Measurements from ENCODE around the gene TARDBP.
"Not testable (repeated sequence)": the region's sequence is repeated elsewhere in the genome, so short reads cannot be mapped to it uniquely, and the experiment has no call there.

Gene TARDBP

GRCh38 chr1:11072216-11072917 lies 59.9 kb downstream of the TARDBP start:
- H3K4me3 ChIP-seq (ENCODE audit: control insufficient read depth, low read depth, low read length): no peak overlapping the region
- no peak for DNase-seq (ENCODE audit: low read depth)
- TF ChIP-seq, protein P1, sequence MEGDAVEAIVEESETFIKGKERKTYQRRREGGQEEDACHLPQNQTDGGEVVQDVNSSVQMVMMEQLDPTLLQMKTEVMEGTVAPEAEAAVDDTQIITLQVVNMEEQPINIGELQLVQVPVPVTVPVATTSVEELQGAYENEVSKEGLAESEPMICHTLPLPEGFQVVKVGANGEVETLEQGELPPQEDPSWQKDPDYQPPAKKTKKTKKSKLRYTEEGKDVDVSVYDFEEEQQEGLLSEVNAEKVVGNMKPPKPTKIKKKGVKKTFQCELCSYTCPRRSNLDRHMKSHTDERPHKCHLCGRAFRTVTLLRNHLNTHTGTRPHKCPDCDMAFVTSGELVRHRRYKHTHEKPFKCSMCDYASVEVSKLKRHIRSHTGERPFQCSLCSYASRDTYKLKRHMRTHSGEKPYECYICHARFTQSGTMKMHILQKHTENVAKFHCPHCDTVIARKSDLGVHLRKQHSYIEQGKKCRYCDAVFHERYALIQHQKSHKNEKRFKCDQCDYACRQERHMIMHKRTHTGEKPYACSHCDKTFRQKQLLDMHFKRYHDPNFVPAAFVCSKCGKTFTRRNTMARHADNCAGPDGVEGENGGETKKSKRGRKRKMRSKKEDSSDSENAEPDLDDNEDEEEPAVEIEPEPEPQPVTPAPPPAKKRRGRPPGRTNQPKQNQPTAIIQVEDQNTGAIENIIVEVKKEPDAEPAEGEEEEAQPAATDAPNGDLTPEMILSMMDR (IDR thresholded peaks at IDR 0.05; ENCODE audit: control insufficient read depth, insufficient read depth, low read depth, low read length, missing control alignments): no peak

GRCh38 chr1:11073398-11073797 lies 60.9 kb downstream of the TARDBP start:
- not testable (repeated sequence) for H3K4me3 ChIP-seq (ENCODE audit: control insufficient read depth, low read depth, low read length); DNase-seq (ENCODE audit: low read depth)
